NCI-H226 (cell line): ENCODE results near the gene NRXN3.

Source experiments
- DNase-seq: peaks from one replicate; pipeline ENCODE4 v3.0.0-alpha.2; 2015

Gene NRXN3

DNA sequence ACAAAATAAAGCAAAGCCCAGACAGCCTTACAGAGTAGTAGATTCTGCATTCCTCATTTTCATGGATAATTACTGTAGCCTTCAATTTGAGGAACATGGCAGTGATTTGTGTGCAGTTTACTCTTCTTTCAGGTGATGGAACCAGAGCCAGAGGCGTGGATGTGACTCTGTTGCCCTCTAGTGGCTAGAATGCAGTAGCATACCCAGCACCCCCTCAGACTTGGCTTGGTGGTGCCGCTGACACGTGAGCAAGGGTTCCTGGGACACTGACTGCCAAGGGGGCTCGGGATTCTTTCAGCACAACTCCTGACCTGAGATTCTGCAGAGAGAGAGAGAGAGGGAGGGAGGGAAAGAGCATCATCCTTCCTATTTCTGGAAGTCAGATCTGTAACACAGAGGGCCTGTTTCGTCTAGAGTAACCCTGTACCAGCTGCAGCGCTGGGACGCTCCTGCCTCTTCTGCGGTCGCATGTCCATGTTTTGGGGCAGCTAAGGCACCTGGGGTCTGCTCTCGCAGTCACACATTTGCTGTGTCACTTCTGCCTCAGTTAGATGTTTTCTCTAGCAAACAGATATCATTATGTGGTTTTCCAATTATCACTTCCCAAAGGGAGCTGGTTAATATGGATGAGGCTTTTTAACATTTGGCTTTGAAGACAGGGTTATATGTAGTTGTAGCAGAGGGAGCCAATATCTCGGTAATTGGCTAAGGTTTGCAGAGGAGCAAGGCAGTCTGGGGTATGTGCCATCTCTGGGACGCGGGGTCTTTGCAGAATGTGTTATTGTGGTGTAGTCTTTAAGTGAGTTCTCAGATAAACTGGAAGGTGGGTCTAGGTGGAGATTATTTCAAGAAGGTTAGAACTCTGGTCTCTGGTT, 428.1 kb downstream of the NRXN3 start:
- peak; percentile 26 for DNase-seq

- DNase-seq = no peak
Observed at GRCh38 chr14:78605025-78605762, 435.0 kb downstream of the NRXN3 start.

DNA sequence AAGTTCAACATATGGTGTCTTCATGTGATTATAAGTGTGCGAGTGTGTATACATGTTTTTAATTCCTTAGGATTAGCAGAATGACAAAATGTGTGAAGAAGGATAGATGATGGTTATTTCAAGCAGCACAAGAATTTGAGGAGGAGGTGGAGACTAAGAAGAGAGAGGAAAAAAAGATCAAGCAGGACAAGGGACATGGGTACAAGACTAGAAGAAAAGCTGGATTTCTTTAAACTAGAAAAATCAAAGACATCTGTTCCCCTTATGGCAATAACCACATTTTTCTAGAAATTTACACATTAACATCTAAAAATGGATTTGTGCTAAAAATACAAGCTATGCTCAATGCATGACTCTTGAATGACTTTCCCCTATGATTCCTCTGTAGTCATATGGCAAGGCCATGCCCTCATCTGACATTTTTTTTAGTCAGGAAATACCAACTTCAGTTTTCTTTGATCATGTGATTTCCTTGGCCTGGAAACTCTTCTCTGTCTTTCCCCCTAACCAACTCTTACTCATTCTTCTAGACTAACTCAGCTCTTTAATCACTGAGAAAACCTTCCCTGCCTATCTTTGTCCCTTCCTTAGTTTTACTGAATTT, 435.8 kb downstream of the NRXN3 start:
- DNase-seq = peak; percentile 12

DNA sequence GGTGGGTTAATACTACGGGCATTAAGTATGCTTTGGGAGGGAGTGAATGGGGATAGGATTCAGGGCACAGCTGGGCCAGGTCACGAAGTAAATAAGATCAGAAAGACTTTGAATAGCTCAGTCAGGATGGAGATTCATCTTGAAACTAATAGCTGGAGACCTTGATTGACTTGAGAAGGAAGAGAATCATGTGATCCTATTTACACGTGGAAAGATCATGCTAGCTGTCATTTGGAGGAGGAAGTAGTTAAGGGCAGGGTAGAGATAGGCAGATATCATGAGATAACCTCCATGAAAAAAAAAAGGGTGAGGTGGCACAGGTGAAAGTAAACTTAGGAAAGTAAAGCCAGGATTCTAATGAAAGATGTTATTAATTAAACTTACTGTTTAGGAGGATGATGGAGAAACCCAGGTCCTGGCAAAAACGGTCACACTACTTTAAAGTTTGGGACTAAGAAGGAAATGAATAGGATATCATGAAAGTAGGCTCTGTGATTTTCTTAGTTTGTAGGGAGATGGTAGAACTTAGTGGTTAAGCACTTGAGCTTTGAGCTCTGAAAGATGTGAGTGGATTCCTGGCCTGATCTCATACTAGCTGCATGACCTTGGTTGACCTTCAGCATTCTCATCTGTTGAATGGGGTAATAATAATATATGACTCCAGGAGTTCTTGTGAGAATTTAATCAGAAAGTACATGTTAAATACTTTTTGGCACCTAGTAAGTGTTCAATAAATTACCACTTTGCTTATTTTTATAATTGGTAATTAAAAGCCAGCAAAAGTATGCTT, 439.0 kb downstream of the NRXN3 start:
- DNase-seq = no peak

DNA sequence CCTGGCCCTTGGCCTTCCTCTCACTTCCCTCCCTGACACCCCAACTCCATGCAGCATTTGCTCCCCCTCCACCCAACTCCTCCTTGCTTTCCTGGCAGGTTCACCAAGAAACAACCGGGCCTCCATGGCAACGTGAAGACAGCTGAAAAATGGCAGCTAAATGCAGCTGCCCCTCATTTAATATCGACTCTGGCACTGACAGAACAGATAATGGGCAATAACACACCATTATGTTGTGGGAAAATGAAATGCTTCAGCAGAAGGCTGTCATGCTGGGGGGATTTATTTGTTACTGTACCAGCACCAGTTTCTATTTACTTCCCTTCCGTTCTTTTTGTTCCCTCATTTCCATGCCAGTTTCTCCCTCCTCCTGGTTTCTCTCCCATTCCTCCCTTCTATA, 440.8 kb downstream of the NRXN3 start:
- no peak for DNase-seq

GRCh38 chr14:78611796-78612571, 441.8 kb downstream of the NRXN3 start:
- no peak for DNase-seq

DNA sequence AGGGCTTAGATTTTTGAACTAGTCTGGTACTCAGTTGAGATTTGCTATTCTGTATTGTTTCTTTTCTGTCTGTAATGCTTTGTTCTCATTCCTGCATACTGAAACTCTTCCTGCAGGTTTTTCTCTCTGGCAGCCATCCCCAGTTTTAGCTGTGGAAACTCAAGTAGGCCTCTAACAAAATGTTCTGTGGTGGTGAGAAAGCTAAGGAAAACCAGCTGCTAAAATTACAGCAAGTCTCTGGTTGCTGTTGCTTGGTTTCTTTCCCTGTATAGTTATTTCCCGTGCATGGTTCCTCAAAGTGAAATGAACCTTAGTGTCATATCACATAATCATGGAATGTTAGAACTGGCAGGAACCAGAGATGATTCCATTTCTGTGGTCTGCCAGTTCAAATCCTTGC, 442.5 kb downstream of the NRXN3 start:
- no peak for DNase-seq

DNA sequence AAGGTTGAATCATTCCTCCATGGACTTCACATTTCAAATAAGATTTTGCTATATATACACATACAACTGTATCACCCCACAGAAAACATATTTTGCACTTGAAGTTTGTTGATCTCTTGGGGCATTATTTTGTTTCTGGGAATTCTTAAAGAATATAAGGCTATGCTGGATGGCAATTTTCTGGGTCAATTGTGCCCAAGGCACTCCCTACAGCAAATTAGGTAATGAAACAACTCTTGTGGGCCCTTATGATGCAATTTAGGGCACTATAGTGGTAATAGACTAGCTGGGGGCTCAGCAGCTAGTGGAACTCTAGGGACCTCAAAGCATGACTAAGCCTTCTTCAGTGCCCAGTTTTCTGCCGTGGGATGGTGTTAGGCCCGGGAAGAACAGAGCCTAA, 444.4 kb downstream of the NRXN3 start:
- no peak for DNase-seq

- DNase-seq = no peak
Observed at GRCh38 chr14:78617735-78618134, 447.6 kb downstream of the NRXN3 start.

- no peak for DNase-seq
Observed at GRCh38 chr14:78618368-78618767, 448.2 kb downstream of the NRXN3 start.

GRCh38 chr14:78627114-78627513, 456.9 kb downstream of the NRXN3 start:
- DNase-seq = no peak

DNA sequence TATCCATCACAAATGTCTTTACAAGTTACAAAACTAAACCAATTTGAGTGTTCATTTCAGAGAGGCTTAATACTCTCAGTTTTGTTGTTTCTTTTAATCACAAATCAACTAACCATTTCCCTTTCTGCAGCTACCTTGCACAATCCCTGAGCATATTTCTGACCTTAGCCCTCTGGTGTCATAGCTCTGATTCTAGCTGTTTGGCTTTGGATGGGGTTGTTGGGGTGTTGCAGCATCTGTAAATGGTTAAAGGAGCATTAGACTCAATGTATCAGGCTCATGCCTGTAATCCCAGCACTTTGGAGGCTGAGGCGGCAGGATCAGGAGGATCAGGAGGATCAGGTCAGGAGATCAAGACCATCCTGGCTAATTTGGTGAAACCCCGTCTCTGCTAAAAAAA, 461.4 kb downstream of the NRXN3 start:
- DNase-seq = no peak

GRCh38 chr14:78633752-78634151, 463.6 kb downstream of the NRXN3 start:
- DNase-seq = no peak

DNA sequence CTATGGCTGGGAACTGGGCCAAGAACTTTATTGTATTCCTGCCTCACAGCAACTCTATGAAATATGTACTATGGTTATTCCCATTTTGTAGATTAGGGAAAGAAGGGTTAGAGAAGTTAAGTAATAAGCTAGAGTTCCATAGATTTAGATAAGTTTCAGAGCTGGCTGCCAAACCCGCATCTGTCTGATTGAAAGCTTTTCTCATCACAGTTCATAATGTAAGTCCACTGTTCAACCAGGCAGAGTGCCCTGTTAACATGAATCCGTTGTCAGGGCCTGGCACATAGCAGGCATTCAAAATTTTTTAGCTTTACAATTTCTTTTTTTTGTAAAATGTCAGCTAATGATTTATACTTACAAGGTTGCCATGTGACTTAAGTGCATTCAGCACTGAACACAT, 467.3 kb downstream of the NRXN3 start:
- no peak for DNase-seq

GRCh38 chr14:78637908-78638475, 467.8 kb downstream of the NRXN3 start:
- DNase-seq = no peak

GRCh38 chr14:78638926-78639325, 468.8 kb downstream of the NRXN3 start:
- no peak for DNase-seq

DNA sequence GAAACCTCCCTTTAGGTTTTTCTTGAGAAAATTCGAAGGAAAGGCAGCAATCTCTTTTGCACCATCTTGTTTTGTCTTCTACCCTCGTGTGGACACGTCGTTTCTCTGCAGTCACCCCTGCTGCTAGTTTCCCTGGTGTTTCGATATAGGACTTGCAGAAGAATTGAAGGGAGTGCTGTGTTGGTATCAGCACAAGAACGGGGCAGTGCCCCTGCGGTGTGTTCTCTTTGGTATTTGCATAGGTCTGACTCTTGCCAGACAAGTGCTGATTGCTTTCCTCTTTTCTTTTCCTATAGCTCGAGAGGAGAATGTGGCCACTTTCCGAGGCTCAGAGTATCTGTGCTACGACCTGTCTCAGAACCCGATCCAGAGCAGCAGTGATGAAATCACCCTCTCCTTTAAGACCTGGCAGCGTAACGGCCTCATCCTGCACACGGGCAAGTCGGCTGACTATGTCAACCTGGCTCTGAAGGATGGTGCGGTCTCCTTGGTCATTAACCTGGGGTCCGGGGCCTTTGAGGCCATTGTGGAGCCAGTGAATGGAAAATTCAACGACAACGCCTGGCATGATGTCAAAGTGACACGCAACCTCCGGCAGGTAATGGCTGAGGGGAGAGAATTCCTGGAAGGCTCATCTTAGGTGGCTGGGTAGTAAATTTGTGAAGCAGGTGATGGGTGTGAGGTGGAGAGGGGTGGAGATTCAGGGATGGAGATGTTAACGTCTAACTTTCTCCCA, 474.8 kb downstream of the NRXN3 start:
- DNase-seq = no peak

DNA sequence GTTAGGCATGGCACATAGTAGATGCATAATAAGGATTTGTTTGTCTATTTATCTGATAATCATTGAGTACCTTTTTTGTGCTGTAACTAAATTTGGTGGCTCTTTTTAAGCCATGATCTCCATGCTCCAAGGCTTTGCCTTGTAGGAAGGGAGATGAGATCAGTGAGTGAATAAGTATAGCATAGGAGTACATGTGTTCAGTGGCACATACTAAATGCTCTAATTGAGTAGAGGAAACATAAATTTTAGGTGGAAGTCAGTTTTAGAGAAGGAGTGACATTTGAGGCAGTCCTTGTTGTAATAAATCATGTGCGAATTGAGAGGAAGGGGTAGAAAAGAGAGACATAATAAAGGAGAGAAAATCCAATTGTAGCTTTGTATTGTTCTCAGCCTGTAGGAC, 482.6 kb downstream of the NRXN3 start:
- DNase-seq = no peak

GRCh38 chr14:78653173-78653572, 483.0 kb downstream of the NRXN3 start:
- DNase-seq = no peak

DNA sequence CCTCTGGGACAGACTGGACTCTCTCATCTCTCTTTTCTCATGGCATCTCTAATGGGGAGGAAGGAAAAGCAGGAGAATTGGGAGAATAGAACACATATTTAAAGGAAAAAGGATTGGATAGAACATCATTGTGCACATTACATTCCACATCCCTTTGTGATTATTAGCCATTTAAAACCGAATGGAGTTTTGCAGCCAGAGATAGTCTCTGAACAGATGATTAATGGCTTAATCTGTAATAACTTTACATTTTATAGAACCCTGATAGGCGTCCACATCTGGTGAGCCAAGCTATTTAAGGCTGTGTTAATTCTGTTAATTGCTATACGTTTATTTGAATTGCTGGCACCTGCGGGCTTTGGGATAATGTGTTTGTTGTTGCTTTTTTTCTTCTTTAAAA, 487.3 kb downstream of the NRXN3 start:
- no peak for DNase-seq

DNA sequence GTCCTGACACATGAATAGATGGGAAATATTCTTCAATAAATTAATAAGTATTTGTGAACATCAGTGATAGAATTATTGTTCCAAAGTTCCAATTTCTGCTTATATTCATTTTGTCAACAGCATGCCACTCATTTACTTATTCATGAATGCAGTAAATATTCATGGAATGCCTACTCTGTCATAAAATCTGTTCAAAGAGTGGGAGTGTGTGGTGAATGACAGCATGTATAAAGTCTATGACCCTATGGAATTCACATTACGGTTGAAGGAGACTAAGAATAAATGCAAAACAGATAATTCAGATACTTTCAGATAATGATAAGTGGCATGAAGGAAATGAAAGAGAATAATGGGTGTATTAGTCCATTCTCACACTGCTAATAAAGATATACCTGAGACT, 494.7 kb downstream of the NRXN3 start:
- no peak for DNase-seq
